ENCODE data around the gene SERPIND1.
A peak's percentile ranks its signal among the peaks of the same experiment; 100 is the strongest.
"Not testable (repeated sequence)": the region's sequence is repeated elsewhere in the genome, so short reads cannot be mapped to it uniquely, and the experiment has no call there.

Gene SERPIND1, protein sequence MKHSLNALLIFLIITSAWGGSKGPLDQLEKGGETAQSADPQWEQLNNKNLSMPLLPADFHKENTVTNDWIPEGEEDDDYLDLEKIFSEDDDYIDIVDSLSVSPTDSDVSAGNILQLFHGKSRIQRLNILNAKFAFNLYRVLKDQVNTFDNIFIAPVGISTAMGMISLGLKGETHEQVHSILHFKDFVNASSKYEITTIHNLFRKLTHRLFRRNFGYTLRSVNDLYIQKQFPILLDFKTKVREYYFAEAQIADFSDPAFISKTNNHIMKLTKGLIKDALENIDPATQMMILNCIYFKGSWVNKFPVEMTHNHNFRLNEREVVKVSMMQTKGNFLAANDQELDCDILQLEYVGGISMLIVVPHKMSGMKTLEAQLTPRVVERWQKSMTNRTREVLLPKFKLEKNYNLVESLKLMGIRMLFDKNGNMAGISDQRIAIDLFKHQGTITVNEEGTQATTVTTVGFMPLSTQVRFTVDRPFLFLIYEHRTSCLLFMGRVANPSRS

DNA sequence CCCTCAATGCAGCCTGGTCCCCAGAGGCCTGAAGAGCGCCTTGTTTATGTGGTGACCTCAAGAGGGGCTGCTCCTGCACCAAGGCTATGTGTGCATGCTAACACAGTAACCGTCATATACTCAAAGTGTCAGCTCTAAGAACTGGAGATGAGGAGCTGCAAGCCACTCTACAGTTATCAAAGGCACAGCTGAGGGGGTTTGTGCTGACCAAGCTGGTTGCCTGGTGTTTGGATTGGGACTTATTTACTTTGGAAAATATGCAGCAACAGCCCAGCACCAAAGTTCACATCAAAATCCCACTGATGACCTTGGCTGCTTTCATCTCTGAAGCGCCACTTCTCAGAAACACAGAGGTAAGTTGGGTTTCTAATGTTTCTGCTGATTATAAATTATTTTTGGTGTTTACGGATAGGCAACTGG lies at the start of gene SERPIND1:
Gene SERPIND1 (plus strand): TSS at position 321 of the 420 bp plus-strand sequence. CDS start 5,200 bp downstream, outside the sequence.
- no peak for DNase-seq (ENCODE audit: low read depth)

DNA sequence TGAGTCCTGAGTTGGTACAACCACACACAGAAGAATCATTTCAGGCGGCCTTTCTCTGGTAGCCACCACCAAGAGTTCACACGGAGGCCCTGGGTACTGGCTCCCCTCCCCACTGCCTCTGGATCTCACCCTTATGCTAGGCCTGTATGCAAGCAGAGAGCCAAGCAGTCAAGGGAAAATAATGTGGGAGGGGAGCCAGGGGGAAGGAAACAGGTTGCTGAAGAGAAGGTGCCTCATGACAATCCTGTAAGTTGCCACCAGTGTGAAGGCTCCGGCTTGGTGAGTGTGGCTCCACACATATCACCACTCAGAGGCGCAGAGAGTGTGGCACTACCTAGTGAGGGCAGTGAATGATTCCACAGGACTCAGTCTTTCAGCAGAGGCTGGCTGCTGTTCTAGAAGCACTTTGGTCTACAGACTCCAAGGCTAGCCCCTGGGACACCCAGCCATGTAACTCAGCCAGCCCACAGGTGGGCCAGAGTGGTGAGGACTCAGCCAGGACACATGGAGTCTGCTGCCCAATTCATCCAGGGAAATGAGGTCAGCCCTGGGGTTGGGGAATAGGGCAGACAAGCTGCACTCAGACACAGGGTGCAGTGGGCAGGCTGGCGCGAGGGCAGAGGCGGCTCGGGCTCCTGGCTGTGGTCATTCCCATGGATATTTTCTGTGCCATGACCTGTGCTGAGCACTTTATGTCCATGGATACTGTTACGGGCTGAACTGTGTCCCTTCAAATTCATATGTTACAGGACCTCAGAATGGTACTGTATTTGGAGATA lies 49.0 kb upstream of the SERPIND1 start:
- no peak for DNase-seq (ENCODE audit: low read depth)

- DNase-seq (ENCODE audit: low read depth) = no peak
These were observed 47.8 kb upstream of the SERPIND1 start for GRCh38 chr22:20725987-20726558.

DNA sequence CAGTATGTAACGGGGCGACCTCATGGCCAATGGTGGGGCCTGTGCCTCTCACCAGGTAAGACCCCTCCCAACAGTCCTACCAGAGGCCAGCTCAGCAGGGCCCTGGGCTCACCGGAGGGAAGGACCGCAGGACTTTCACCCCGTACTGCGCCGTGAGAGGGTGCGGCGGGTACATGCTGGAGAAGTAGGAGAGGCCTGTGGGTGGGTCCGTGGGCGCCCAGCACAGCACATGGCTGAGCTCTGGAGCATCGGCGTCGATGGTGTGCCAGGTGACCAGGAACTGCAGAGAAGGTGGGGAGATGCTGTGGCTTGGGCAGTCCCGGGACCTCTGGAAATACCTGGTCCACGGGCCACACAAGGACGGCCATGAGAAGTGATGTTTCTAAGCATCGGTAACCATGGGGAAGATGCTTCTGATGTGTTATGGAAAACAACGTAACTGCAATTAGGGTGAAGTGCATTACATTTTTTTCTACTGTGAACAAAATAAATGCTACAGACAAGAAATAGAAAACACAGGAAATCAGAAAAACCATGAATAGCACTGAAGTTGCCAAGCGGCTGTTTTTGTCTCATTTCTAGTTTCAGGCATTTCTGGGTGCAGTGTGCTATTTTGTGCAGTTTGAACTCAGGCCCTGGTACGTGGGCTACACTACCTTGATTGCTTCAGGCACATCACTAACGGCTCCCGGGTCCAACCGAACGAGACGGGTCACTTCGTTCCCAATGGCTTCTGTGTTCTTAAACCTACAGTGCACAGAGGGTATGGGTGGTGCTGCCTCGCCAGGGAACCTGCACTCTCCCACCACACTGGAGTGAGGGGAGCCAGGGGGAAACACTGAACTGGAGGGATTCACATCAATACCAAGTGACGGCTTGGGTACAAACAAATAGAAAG lies 46.5 kb upstream of the SERPIND1 start:
- DNase-seq (ENCODE audit: low read depth) = no peak

- DNase-seq (ENCODE audit: low read depth) = no peak
These were observed 45.3 kb upstream of the SERPIND1 start for GRCh38 chr22:20728523-20729190.

- no peak for DNase-seq (ENCODE audit: low read depth)
These were observed 44.7 kb upstream of the SERPIND1 start for GRCh38 chr22:20729194-20729593.

DNA sequence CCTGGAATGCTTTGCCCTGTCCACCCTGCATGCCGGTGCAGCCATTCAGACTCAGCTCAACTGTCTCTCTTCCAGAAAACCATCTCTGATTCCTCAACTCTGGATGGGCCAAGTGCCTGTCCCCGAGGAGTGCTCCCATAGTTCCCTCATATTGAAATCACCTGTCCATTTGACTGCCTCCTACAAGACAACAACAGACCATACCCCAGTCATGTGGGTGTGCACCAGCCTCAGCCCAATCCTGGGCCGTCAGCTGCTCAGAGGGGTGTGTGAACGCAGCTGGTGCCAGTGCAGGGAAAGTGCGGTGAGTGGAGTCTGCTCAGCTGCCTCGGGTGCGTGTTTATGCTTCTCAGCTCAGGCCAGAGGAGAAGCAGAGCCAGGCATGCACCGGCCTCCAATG lies 41.5 kb upstream of the SERPIND1 start:
- DNase-seq (ENCODE audit: low read depth) = not testable (repeated sequence)

- not testable (repeated sequence) for DNase-seq (ENCODE audit: low read depth)
These were observed 38.4 kb upstream of the SERPIND1 start for GRCh38 chr22:20735356-20736162.

- not testable (repeated sequence) for DNase-seq (ENCODE audit: low read depth)
These were observed 37.0 kb upstream of the SERPIND1 start for GRCh38 chr22:20736891-20737290.

DNA sequence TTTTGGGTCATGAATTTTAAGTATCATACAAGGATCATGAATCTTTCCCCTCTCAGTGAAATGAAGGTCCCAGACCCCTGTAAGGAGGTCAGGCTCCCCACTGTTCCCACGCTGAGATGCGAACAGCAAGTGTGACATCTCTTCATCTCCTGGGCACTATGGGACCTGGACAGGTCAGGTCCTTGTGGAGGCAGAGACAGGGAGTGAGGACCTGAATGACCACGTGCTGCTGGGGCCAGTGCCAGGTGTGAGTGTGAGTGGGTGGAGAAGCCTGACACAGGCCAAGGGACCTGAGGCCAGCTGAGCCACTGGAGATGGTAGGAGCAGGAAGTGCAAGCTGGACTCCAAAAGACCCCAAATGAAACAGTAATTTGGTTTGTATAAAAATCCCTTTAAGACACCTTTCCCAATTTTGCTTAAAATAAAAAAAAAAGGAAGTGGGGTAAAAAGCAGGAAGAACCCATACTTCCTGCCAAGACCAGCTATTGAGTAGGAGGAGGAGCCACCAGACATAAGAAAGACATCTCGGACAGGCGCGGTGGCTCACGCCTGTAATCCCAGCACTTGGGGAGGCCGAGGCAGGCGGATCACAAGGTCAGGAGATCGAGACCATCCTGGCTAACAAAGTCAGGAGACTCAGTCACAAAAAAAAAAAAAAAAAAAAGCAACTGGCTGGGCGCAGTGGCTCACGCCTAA lies 35.4 kb upstream of the SERPIND1 start:
- DNase-seq (ENCODE audit: low read depth) = no peak

DNA sequence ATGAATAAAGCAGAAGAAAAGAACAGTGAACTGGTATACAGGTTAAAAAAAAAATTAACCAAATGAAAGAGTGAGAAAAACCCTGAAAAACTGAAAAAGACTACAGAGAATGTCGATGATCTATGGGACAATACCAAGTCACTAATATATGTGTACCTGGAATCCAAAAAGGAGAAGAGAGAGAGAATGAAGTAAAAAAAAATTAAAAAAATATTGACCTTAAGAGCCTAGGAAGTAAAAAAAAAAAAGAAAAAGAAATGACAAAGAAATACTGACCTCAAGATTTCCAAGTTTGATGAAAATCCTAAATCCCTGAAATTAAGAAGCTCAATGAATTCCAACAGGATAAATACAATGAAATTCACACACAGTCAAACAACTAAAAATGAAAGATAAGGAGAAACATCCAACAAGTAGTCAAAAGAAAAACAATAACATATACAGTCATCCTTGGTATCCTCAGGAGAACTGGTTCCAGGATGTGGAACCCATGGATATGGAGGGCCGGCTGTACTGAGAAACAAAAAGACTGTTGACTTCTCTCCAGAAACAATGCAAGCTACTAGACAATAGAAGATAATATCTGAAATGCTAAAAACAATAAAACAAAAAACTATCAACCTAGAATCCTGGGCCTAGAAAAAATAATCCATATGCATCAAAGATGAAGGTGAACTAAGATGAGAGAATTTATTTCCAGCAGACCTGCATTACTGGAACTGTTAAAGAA lies 33.5 kb upstream of the SERPIND1 start:
- no peak for DNase-seq (ENCODE audit: low read depth)

DNA sequence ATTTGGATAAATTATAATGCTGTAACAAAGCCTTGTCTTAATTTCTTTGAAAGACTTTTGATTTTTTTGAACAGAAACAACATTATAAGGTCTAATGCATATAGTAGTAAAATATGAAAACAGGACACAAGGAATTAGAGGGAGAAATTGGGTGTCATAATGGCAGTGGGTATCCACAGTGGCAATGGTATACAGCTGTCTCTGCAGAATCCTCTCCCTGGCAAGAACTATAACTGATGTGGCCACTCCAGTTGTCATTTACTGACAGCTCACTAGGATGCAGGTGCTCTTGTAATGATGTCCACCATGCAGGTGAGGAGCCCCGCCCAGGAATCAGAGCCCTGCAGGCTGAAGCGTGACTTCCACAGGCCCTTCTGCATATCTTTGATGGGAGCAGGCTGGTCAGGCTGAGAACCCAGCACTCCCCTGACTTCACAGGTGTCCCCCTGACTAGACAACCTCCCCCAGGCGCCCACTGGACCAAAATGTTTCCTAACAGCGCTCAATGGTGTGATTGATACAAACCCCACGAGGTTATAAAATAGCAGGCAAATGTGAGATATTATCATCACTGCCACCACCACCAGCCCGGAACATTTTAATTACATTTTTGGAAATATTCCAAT lies 32.8 kb upstream of the SERPIND1 start:
- no peak for DNase-seq (ENCODE audit: low read depth)

GRCh38 chr22:20741634-20742581 lies 32.0 kb upstream of the SERPIND1 start:
- DNase-seq (ENCODE audit: low read depth) = peak; percentile 14

GRCh38 chr22:20742764-20743163 lies 31.1 kb upstream of the SERPIND1 start:
- DNase-seq (ENCODE audit: low read depth) = no peak

DNA sequence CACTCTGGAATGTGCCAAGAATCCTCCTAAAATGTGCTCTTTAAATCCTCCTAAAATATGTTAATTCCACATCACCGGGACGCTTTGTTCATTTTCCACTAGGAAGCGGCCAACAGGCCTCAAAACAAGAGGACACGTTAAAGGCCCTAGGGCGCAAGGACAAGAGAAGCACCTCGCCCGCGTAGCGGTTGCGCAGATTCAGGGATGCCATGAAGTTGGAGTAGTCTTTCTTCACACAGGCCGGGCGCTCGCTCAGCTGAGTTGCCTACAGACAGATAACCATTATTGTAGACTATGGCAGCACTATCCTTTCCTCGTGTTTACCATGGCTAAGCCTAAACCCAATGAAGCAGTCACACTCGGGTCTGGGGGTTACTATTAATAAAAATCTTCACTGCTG lies 29.5 kb upstream of the SERPIND1 start:
- no peak for DNase-seq (ENCODE audit: low read depth)

DNA sequence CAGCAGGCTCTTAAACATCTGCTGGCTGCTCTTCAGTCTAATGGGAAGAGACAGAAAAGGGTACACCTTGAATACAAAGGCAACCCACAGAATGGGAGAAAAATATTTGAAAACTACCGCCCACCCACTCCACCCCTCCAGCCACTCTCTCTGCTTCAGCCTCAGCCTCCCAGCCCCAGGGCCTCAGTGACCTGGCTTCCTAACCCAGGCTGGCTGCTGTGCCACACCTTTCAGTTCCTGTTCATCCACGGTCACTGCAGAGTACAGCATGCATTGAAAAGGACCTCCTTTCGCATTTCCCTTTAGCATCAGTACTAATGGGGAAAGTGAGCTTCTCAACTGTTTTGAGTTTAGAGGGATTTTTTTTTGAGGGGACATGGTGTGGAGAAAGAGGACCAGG lies 28.8 kb upstream of the SERPIND1 start:
- no peak for DNase-seq (ENCODE audit: low read depth)

Measured in activated gamma-delta T cell treated with anti-CD3 and anti-CD28 coated beads, Interleukin-2, amount 50 U/mL, for 16 hours (primary cell).